NCI-H748 (cell line): ENCODE results near the gene AGL.
"Not testable (repeated sequence)": the region's sequence is repeated elsewhere in the genome, so short reads cannot be mapped to it uniquely, and the experiment has no call there.

ENCODE experiments used
- DNase-seq: peaks from one replicate; lab custom pipeline; 2025; ENCODE audit not compliant: unreplicated experiment; lab: John Stamatoyannopoulos, UW

Gene AGL

DNA sequence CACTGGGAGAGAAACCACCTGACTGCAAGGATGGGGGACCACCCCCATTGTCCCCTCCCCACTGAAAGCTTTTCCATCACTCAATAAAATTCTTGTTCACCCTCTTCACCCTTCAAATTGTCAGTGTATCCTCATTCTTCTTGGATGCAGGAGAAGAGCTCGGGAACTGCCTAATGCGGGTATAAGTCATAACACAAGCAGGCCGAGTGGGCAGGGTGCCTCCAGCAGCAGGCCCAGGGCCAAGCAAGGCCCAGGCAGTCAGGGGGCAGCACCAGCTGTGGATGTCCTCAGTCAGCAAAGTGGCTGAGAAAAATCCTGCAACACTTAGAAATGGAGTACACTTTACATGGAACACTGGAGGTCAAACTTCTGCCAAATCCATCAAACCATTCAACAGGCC lies 85.9 kb downstream of the AGL start:
- DNase-seq = no peak

DNA sequence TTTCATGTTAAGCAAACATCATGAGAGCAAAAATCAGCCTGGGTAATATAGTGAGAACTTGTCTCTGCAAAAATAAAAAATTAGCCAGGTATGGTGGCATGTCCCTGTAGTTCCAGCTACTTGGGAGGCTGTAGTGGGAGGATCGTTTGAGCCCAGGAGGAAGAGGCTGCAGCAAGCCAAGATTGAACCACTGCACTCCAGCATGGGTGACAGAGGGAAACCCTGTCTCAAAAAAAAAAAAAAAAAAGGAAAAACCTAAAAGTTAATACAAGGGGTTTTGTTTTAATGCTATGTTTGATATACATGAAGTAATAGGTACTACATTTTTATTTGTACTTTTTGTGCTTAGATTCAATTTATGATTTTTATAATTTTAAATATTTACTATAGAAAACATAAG lies 92.6 kb downstream of the AGL start:
- DNase-seq = no peak

DNA sequence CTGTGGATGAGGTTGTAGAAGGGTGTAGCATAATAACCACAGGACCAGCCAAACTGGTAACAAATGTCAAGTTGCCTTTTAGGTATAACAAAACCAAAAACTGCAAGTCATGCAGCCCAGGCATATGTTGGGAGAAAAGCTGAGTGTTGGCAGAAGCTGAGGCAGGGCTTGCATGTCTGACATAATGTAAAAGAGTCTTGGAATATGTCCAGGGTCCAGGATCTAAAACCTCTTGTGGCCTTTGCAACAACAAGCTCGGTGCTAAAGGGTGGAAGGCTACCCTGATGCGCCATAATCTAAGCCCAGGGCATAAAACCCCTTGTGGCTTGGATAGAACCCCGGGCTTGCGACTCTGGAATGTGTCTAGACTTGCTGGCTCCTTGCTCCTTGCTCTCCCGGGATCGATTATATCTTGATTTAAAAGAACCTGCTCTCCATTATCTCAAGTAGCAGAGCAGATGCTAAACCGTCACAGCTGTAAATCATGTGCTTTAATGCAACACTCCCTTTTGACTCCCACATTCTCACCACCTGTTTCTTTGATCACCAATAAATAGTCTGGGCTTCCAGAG lies 93.1 kb downstream of the AGL start:
- DNase-seq = no peak

DNA sequence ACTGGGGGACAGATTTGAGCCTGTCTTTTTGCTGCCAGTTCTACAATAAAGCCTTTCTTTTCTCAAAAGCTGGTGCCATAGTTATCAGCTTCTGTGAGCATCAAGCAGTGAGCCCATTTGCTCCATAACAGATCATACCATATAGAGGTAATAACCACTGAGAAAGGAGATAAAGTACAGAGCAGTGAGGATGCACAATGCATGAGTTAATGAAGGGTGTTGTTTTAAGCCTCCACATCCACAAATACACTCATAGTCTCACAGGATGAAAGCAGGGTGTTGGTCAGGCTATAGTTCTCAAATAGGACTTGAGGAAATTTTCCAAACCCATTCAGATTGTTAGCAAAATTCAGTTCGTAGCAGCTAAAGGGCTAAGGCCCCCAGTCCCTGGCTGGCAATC lies 94.0 kb downstream of the AGL start:
- no peak for DNase-seq

DNA sequence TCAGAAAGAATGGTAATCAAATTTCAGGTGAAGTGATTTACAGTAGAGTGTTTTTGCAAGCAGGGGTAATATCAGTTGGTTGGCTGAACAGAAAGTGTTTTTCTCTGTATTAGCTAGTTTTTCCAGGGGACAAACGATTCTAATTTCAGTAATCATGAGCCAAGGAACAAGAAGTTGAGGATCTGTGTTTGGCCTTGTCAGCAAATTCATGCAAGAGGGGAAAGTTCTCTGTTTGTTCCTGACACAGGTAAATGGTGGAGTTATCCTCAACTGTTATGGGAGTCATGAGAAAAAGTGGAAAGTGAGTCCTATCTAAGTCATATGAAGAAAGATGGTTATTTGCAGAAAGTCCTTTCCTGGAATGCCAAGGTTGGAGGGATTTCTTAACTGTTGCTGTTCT lies 95.0 kb downstream of the AGL start:
- DNase-seq = no peak

DNA sequence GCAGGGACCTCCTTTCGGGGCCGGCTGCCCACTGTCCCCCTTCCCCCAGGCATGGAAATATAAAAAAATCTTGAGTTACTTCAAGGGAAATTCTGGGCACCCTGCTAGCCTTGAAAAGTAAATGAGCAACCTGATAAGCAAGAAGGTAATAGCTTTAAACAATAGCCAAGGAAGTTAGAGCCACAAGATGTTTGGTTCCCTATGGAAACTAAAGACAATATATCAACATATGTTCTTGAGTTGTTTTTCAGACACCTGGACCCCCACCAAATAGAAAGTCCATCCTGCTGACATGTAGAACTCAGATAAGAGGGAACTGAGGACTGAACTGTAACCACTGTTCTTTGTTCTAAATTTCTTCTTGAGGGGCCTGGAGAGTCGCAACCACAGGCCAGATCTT lies 100.3 kb downstream of the AGL start:
- no peak for DNase-seq

DNA sequence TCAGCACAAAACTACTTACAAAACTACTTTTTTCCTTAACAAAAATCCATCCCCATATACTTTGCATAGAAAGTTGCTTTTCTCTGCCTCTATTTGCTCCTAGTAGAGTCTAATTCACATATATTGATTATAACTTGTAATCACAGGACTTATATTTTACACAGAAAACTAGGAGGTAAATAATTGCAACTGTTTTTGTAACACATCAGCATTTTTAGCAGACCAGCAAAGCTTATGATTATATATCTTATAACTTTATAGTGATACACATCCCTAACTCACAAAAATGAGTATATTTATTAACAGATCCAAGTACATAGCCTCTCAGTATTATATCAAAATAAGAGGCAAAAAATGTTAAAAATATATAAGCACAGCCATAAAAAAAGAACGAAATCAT lies 102.4 kb downstream of the AGL start:
- no peak for DNase-seq

DNA sequence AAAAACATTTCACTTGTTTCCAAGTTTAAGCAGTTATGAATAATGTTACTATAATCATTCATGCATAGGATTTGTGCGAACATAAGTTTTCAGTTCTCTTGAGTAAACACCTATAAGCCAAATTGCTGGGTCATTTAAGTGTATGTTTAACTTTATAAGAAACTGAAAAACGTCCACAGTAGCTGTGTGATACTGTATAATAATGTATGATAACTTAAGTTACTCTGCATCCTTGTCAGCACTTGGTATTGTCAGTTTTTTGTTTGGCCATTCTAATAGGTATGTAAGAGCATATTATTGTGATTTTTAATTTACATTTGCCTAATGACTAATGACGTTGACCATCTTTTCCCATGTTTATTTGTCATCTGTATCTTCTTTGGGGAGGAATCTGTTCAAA lies 105.2 kb downstream of the AGL start:
- no peak for DNase-seq

DNA sequence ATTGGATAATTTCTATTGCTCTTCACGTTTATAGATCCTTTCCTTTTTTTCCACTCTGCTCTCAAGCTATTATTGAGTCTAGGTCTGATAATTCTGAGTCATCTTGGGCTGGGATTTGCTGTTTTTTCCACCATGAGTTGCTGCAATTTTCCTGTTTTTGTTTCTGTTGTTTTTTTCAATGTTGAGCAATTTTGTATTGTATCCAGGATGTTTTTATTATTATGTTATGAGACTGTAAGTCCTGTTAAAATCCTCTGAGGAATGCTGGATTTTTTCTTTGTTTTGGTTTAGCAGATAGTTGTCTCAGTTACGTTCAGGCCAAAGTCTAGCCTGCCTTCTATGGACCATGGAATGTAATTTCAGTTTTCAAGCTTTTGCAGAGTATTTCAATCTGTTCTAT lies 106.6 kb downstream of the AGL start:
- DNase-seq = no peak

DNA sequence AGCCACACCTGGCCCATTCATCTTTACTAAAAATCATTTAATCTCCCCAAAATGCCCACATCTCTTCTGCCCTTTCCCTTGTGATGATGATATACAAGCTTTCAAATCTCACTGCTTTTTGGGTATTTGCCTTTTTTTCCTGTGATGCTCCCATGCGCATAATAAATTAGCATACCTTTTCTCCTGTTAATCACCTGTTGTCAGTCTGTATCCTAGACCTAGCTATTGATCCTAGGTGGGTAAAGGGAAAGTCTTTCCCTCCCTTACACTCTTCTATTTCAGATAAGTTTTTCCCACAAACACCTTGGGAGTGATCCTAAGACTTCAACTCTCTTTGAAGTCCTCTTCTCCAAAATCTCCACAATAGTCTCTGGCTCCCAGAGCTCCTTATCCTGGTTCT lies 107.7 kb downstream of the AGL start:
- DNase-seq = no peak

DNA sequence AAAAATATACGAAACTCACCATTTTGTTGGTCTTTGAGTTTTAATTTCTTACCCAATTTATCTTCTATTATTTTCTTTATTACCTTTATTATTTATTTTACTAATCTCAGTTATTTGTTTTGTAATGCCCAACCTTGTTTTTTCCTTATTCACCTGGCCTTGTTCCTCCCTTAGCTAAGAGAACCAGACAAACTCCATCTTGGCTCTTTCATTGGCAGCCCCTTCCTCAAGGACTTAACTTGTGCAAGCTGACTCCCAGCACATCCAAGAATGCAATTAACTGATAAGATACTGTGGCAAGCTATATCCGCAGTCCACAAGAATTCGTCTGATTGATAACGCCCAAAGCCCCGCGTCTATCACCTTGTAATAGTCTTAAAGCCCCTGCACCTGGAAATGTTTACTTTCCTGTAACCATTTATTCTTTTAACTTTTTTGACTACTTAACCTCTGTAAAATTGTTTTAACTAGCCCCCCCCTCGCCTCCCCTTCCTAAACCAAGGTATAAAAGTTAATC lies 109.1 kb downstream of the AGL start:
- not testable (repeated sequence) for DNase-seq

DNA sequence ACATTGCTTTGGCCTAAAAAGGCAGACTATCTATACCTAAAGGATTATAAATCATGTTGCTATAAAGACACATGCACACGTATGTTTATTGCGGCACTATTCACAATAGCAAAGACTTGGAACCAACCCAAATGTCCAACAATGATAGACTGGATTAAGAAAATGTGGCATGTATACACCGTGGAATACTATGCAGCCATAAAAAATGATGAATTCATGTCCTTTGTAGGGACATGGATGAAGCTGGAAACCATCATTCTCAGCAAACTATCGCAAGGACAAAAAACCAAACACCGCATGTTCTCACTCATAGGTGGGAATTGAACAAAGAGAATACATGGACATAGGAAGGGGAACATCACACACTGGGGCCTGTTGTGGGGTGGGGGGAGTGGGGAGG lies 110.1 kb downstream of the AGL start:
- not testable (repeated sequence) for DNase-seq

DNA sequence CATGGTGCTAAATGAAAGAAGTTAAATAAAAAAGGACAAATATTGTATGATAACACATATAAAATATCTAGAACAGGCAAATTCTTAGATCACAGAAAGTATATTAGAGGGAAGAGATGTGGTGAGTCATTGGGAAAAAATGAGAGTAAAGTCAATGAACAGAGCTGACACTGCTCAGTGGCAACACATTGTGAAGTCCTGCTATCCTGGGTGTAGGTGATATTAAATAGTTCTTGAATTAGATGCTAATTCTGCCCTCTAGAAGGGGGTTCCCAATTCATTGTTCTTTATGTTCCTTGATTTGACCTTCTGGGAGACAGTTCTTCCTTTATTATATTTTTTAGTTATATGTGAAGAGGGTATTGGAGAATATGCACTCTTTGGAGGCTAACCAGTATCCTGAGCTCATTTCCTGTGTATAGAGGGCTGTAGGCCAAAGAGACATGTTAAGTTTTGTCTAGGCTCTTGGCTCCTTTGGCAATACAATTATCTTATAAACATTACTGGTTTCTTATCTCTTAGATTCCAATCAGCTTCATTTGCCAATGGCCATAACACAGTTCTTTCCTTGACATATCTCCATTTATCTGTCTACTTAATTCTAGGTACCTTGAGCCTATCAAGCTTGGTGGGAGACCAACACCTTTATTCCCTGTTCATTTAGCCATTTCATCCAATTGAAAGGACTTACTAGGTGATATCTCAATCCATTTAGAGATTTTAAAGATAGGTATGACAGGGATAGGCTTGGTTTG lies 113.1 kb downstream of the AGL start:
- DNase-seq = no peak

DNA sequence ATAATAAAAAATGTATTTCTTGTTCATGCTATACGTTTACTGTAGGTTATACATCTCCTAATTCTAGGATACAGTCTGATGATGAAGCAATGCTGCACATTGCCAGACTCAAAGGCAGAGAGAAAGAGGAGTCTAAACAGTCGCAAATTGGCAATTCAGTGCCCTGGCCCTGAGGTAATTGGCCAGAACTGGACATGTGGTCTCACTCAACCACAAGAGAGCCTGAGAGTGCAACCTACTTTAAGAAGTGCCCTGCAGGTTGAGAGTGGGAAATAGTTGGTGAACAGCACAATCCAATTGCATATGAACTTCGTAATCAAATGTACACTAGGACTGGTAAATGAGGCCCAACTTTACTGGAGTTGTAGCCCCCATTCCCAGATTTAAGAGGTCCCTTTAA lies 114.6 kb downstream of the AGL start:
- peak; percentile 4 for DNase-seq

DNA sequence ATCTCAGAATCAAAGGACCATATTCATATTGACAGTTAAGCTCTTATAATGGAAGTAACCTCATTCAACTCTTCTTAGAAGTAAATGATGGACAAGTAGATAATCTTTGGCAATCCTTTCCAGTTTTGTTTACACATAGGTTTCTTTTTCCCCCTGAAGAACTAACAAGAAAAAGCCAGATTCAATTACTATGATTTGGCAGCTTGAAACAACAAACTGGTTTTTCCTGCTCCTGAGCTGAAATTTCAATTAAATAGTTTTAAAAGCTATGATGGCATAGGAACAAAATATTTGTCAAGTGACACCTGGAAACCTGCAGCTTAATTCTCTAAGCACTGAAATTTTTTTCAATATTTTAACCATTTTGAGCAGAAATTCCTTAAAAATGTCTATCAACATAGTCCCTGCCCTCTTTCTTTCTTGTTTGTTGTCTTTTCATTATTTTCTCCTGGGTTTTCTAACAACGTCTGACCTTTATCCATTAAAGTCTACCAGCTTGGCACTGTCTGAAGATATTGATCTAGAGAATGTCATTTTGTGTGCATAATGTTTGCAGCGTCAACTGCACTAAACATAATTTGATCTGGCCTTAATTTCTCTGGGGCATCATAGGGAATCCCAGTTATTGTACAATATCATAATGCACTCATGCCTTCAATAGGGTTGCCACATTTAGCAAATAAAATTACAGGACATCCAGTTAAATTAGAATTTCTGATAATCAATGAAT lies 115.7 kb downstream of the AGL start:
- peak; percentile 47 for DNase-seq

DNA sequence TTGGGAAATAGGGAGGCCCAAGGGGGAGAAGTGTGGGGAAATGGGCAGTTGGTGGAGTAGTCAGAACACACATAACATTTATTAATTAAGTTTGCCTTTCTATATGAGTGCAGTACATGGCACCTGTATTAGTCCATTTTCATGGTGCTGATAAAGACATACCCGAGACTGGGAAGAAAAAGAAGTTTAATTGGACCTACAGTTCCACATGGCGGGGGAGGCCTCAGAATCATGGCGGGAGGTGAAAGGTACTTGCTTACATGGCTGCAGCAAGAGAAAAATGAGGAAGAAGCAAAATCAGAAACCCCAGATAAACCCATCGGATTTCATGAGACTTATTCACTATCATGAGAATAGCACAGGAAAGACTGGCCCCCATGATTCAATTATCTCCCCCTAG lies 118.1 kb downstream of the AGL start:
- DNase-seq = no peak

DNA sequence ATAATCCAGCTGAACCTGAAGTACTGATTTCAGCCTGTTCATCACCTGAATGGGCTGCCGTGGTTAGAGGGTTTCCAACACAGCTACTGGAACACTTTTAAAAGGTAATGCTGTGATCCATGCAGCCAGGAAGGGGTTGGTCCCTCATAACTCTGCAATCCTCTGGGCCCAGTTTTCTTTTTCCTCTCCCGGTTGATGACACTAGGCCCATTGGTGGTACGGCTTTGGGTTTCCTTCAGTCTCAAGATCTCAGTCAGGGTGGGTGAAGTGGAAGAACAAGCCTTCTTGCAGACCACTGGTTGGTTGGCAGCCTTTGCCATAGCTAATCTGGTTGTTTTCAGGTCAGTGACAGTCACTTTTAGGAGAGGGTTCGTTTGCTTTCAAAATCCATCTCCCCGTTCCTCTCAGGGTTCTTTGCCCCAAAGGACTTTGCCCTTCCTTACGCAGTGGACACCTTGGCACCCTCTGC lies 119.1 kb downstream of the AGL start:
- no peak for DNase-seq

DNA sequence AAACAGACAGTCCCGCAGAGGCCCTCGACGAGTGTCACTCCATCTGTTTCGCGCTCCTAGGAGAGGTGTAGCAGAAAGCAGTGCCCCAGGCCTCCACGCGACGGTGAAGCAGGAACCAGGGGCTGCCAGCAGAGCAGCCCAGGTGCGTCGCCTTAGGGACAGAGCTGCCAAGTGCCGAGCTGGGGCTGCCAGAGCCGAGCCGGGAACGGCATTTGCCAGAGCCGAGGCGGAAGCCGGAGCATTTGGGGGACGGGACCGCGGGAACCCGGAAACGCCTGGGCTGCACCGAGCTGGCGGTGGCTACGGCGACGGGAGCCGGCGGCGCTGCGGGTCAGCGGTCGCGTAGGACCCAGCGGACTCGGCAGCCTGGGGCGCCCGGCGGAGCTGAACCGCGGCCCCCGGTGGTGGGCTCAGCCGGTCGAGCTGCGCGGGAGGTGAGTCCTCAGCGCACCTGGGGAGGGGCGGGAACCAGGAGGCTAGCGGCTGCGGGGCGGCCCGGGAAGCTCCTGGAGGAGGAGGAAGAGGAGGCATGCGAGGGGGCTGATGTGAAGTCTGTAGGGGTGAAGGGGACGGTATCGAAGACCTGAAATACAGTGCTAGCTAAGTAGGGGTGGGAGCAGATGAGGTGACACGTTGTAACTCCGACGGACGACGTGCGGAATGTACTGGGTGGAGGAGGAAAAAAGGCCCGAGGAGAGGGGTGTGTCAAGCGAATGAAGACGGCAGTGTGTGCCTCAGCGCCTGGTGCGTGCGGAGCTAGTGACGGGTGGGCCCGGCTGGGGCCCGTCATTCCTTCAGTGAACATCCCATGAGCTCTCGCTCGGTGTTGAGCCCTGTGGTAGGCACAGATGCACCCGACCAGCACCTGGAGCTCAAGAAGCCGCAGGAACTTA lies 119.8 kb downstream of the AGL start, which contains the start of gene SLC35A3:
Gene SLC35A3, plus strand, starts transcription at position 268 of the 893 bp plus-strand sequence. CDS start 23,559 bp downstream, outside the sequence.
- peak; percentile 87 for DNase-seq

DNA sequence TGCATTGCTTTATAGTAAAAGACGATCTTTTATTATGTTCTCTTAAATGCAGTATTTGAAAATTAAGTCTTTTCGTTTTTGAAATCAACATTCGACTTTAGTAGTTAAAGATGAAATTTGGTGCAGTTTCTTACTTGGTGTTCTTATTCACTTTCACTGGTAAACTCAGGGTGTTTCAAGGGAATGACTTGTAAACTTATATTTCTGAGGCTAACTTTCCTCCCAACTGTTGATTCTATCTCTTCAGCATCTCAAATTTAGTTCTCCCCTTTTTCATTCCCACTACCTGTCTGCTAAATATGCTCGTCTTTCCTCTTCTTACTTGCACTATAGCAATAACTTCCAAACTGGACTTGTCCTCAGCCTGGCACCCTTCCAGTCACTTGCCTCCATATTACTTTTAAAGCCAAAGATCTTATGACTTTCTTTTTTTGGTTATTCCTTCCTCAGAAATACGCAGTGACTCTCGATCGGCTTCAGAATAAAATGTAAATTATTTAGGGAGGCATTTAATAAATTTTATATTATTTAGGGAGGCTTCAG lies 120.6 kb downstream of the AGL start:
- DNase-seq = no peak

DNA sequence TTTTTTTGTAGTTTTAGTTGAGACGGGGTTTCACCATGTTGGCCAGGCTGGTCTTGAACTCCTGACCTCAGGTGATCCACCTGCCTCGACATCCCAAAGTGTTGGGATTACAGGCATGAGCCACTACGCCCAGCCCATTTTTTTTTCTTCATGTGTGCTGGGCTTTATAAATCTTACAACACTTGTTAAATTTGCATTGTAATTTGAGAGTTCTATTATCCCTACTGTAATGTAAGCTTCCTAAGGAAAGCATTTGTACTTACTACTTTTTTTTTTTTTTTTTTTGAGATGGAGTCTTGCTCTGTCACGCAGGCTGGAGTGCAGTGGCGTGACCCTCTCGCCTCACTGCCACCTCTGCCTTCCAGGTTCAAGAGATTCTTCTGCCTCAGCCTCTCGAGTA lies 121.9 kb downstream of the AGL start:
- DNase-seq = not testable (repeated sequence)
